Stimulated activated CD8-positive, alpha-beta memory T cell treated with anti-CD3 and anti-CD28 coated beads, Interleukin-12 subunit alpha, Interleukin-12 subunit beta, amount 100 ng/mL, for 1 hour (primary cell): ENCODE results near the gene EHBP1L1.
A peak's percentile ranks its signal among the peaks of the same experiment; 100 is the strongest.

ENCODE experiments used
- DNase-seq: peaks from one replicate; pipeline ENCODE4 v3.0.0-alpha.2; 2020; ENCODE audit warnings: low read depth

EHBP1L1 gene

GRCh38 chr11:65575568-65576231 lies at the start of gene EHBP1L1:
TSS of gene EHBP1L1 (plus strand) at chr11:65576053. CDS start at chr11:65576303, 250 bp downstream.
- no peak for DNase-seq

- DNase-seq = no peak
These were observed 49.1 kb upstream of the EHBP1L1 start for GRCh38 chr11:65526744-65527143.

GRCh38 chr11:65528819-65529350 lies 47.0 kb upstream of the EHBP1L1 start:
- DNase-seq = no peak

GRCh38 chr11:65529475-65530156 lies 46.2 kb upstream of the EHBP1L1 start:
- no peak for DNase-seq

GRCh38 chr11:65530157-65530496 lies 45.7 kb upstream of the EHBP1L1 start:
- no peak for DNase-seq

GRCh38 chr11:65532388-65533064 lies 43.3 kb upstream of the EHBP1L1 start:
- no peak for DNase-seq

GRCh38 chr11:65535102-65535501 lies 40.8 kb upstream of the EHBP1L1 start:
- no peak for DNase-seq

GRCh38 chr11:65536412-65537295 lies 39.2 kb upstream of the EHBP1L1 start:
- DNase-seq = no peak

- DNase-seq = no peak
These were observed 38.6 kb upstream of the EHBP1L1 start for GRCh38 chr11:65537296-65537597.

- DNase-seq = no peak
These were observed 38.1 kb upstream of the EHBP1L1 start for GRCh38 chr11:65537620-65538231.

- DNase-seq = no peak
These were observed 37.5 kb upstream of the EHBP1L1 start for GRCh38 chr11:65538232-65538914.

GRCh38 chr11:65538915-65539743 lies 36.7 kb upstream of the EHBP1L1 start:
- DNase-seq = no peak

GRCh38 chr11:65539744-65540289 lies 36.0 kb upstream of the EHBP1L1 start:
- no peak for DNase-seq

- peak; percentile 75 for DNase-seq
These were observed 35.4 kb upstream of the EHBP1L1 start for GRCh38 chr11:65540290-65541092.

- DNase-seq = no peak
These were observed 34.5 kb upstream of the EHBP1L1 start for GRCh38 chr11:65541093-65541982.

GRCh38 chr11:65542738-65543390 lies 33.0 kb upstream of the EHBP1L1 start:
- DNase-seq = no peak

- DNase-seq = no peak
These were observed 30.0 kb upstream of the EHBP1L1 start for GRCh38 chr11:65545853-65546216.
